ENCODE data around the gene OIP5. TPM values are rescaled to one million over a fixed set of nuclear protein-coding genes. Genes with fewer than 3 reads are reported as not detected.

Gene OIP5
- total RNA-seq, 4 donors from 2014 or later = 1.4 to 5.5 (median 2.2) TPM; not detected in 1

DNA sequence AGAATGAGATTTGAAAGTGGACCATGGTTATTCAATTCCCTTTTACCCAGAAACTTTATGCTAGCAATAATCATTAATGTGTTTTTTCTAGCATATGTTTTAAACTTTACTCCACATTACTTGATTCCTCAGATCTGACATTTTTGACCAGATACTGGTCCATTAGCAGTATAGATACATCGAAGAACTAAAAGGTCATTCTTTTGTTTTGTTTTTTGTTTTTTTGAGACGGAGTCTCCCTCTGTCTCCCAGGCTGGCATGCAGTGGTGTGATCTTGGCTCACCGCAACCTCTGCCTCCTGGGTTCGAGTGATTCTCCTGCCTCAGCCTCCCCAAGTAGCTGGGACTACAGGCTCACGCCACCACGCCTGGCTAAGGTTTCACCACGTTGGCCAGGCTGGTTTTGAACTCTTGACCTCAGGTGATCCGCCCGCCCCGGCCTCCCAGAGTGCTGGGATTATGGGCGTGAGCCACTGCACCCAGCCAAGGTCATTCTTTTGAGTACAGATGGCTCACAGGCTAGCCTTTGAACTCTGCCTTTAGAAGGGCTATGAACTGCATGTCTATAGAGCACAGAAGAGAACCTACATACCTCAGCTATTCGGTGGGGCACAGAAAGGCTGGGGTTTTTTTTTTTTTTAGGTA is 72.7 kb downstream of the OIP5 start:
- no peak for DNase-seq (ENCODE audit: low spot score in 2 of 2)
- Histone ChIP-seq H3K27ac (peak overlapping the region; percentile 34), H3K27me3 (no peaks in the 10 kb centered on the region), H3K36me3 (peaks cover 44% of the 10 kb centered on the region), H3K4me1 (no peaks in the 10 kb centered on the region), H3K4me3 (no peak overlapping the region), H3K9me3 (no peaks in the 10 kb centered on the region)
- WGBS = 85% methylated on average over 12 of the region's 12 CpGs
- TF ChIP-seq POLR2AphosphoS5 (IDR thresholded peaks at IDR 0.05) = no peak
- TF ChIP-seq, protein P1, sequence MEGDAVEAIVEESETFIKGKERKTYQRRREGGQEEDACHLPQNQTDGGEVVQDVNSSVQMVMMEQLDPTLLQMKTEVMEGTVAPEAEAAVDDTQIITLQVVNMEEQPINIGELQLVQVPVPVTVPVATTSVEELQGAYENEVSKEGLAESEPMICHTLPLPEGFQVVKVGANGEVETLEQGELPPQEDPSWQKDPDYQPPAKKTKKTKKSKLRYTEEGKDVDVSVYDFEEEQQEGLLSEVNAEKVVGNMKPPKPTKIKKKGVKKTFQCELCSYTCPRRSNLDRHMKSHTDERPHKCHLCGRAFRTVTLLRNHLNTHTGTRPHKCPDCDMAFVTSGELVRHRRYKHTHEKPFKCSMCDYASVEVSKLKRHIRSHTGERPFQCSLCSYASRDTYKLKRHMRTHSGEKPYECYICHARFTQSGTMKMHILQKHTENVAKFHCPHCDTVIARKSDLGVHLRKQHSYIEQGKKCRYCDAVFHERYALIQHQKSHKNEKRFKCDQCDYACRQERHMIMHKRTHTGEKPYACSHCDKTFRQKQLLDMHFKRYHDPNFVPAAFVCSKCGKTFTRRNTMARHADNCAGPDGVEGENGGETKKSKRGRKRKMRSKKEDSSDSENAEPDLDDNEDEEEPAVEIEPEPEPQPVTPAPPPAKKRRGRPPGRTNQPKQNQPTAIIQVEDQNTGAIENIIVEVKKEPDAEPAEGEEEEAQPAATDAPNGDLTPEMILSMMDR (IDR thresholded peaks at IDR 0.05) = no peak
- TF ChIP-seq POLR2A (IDR thresholded peaks at IDR 0.05) = no peak
- no peak for TF ChIP-seq EP300 (IDR thresholded peaks at IDR 0.05)

Other genes with a start within 250 kb of the OIP5 start
- 10 to 100 TPM; 29.4 to 45.9 (median 41.0) TPM for gene INO80, start 216.3 kb downstream of the OIP5 start, total RNA-seq
- gene EXD1, start 101.8 kb downstream of the OIP5 start, total RNA-seq = under 1 TPM in 1 of 4 donors, not detected in 3; 0.32 TPM
- gene CHP1, start 101.3 kb downstream of the OIP5 start, total RNA-seq = 100 to 1,000 TPM; 103 to 187 (median 166) TPM
- gene NUSAP1, start 290 bp upstream of the OIP5 start, total RNA-seq = 10 to 100 TPM; 11.1 to 19.0 (median 15.9) TPM
- gene NDUFAF1, start 69.9 kb upstream of the OIP5 start, total RNA-seq = 10 to 100 TPM; 12.1 to 18.5 (median 12.8) TPM
- 10 to 100 TPM; 22.0 to 66.9 (median 36.1) TPM for gene RTF1, start 84.5 kb upstream of the OIP5 start, total RNA-seq
- 1 to 10 TPM in 1 of 4 donors, under 1 TPM in 1, not detected in 2; 0.30 to 1.5 TPM for gene ITPKA, start 161.3 kb upstream of the OIP5 start, total RNA-seq
- gene LTK, start 181.2 kb upstream of the OIP5 start, total RNA-seq = 1 to 10 TPM in 1 of 4 donors, under 1 TPM in 3; 0.57 to 2.8 (median 0.66) TPM
- gene RPAP1, start 211.7 kb upstream of the OIP5 start, total RNA-seq = 10 to 100 TPM; 21.6 to 50.2 (median 44.3) TPM
- gene TYRO3, start 226.6 kb upstream of the OIP5 start, total RNA-seq = 10 to 100 TPM; 19.2 to 39.4 (median 39.0) TPM

Measured in suprapubic skin (tissue), 4 donors.